PC-9 (cell line): ENCODE data around the gene PHAF1. TPM values are rescaled to one million over a fixed set of nuclear protein-coding genes. Genes with fewer than 3 reads are reported as not detected.

Experiments
- BruUV-seq: library from RNA; stranded (reverse); fragments of 400-500 nt; replicated peaks from 2 replicates; lab custom pipeline; 2021; lab: Mats Ljungman, UMichigan
- CTCF ChIA-PET: fragments of 300-600 bp; sonication (Branson Sonifier 250); formaldehyde crosslinking; loops from one replicate; lab custom pipeline; 2022; ENCODE audit warnings: antibody characterized with exemption; lab: Charles Lee
- POLR2A ChIA-PET: fragments of 300-600 bp; sonication (Branson Sonifier 250); formaldehyde crosslinking; loops from one replicate; lab custom pipeline; 2022; ENCODE audit warnings: antibody characterized with exemption; ENCODE audit not compliant: unreplicated experiment; lab: Charles Lee
- DNase-seq, 2 experiments: peaks; one replicate each; pipeline versions ENCODE4 v3.0.0 to v3.0.0-alpha.2; 2015 to 2022; ENCODE audit warnings: mixed read lengths in 1 of 2
- H2AFZ ChIP-seq: fragments of 200-600 bp; sonication (generic); 2 replicates; pipeline ENCODE4 v1.8.1; 2017; ENCODE audit warnings: antibody characterized with exemption
- H3F3A ChIP-seq: fragments of 200-600 bp; sonication (generic); 2 replicates; pipeline ENCODE4 v1.8.1; 2017; ENCODE audit warnings: antibody characterized with exemption, mild to moderate bottlenecking, low read depth; ENCODE audit not compliant: insufficient read depth
- H3K27ac ChIP-seq: fragments of 200-600 bp; sonication (generic); 2 replicates; pipeline ENCODE4 v1.6.1; 2016; ENCODE audit warnings: mixed run types
- H3K27me3 ChIP-seq: fragments of 200-600 bp; sonication (generic); 2 replicates; pipeline ENCODE4 v1.6.1; 2016; ENCODE audit warnings: low read depth, mixed run types; ENCODE audit not compliant: insufficient read depth
- H3K36me3 ChIP-seq: fragments of 200-600 bp; sonication (generic); 2 replicates; pipeline ENCODE4 v1.6.1; 2016; ENCODE audit warnings: low read depth, mixed run types
- H3K4me1 ChIP-seq: fragments of 200-600 bp; sonication (generic); replicated peaks from 2 replicates; pipeline ENCODE4 v1.6.1; 2016; ENCODE audit warnings: mixed run types; ENCODE audit not compliant: insufficient read depth
- H3K4me2 ChIP-seq: fragments of 200-600 bp; sonication (generic); 2 replicates; pipeline ENCODE4 v1.6.1; 2017; ENCODE audit warnings: mixed run types
- H3K4me3 ChIP-seq: fragments of 200-600 bp; sonication (generic); 2 replicates; pipeline ENCODE4 v1.6.1; 2016; ENCODE audit warnings: mixed run types
- H3K79me2 ChIP-seq: fragments of 200-600 bp; sonication (generic); 2 replicates; pipeline ENCODE4 v1.6.1; 2017; ENCODE audit warnings: low read depth, mixed run types
- H3K9me2 ChIP-seq: fragments of 200-600 bp; sonication (generic); 2 replicates; pipeline ENCODE4 v1.8.1; 2017; ENCODE audit warnings: mild to moderate bottlenecking; ENCODE audit not compliant: insufficient read depth
- H3K9me3 ChIP-seq: fragments of 200-600 bp; sonication (generic); 2 replicates; pipeline ENCODE4 v1.8.1; 2016; ENCODE audit warnings: low read depth; ENCODE audit not compliant: insufficient read depth
- H4K20me1 ChIP-seq: fragments of 200-600 bp; sonication (generic); 2 replicates; pipeline ENCODE4 v1.8.1; 2017; ENCODE audit not compliant: insufficient read depth
- CTCF ChIP-seq: fragments of 200-600 bp; sonication (generic); conservative IDR thresholded peaks from 2 replicates; pipeline ENCODE4 v1.6.1; 2017; ENCODE audit warnings: mixed run types, antibody characterized with exemption, mild to moderate bottlenecking, moderate library complexity
- EZH2 ChIP-seq: fragments of 200-600 bp; sonication (generic); IDR thresholded peaks from 2 replicates; pipeline ENCODE4 v1.8.0; 2017; ENCODE audit warnings: antibody characterized with exemption, low read depth
- intact Hi-C: fragments of 100-400 bp; cut with micrococcal nuclease; formaldehyde crosslinking; loops from one replicate; pipeline ENCODE4 v1.10.0; 2022; ENCODE audit not compliant: unreplicated experiment
- total RNA-seq: library from RNA; stranded (reverse); gene quantifications from 2 replicates; pipeline ENCODE4 v1.2.3, GENCODE V29; 2021

PHAF1 gene
- total RNA-seq, 1 experiment from 2014 or later, result 19.5 TPM

GRCh38 chr16:67164599-67165061 is 54.9 kb downstream of the PHAF1 start, which contains the start of gene HSF4:
TSS of gene HSF4 (plus strand) at chr16:67164745. CDS start at chr16:67164812, 67 bp downstream.
- BruUV-seq, result no TSS peak
- H3K4me3 ChIP-seq, result no peak within 1 kb of the TSS
- H4K20me1 ChIP-seq, result no peaks in the 10 kb centered on the region
- peaks cover 6% of the 10 kb centered on the region for H3K4me1 ChIP-seq
- H3K4me2 ChIP-seq, result no peak within 1 kb of the TSS
- intact Hi-C loops, result no loop called here
- H3F3A ChIP-seq, result peaks cover 6% of the 10 kb centered on the region; the same call in 1 of the 2 replicates
- no peak within 1 kb of the TSS for H3K27ac ChIP-seq
- no peaks in the 10 kb centered on the region for H3K36me3 ChIP-seq
- POLR2A ChIA-PET, result no interaction called here
- no peak for TF ChIP-seq EZH2
- no peak for TF ChIP-seq CTCF
- CTCF ChIA-PET, result no interaction called here
- H3K9me3 ChIP-seq, result no peaks in the 10 kb centered on the region
- no peaks in the 10 kb centered on the region for H3K9me2 ChIP-seq
- DNase-seq, result no peak
- no peaks in the 10 kb centered on the region for H3K27me3 ChIP-seq
- no peak within 1 kb of the TSS for H2AFZ ChIP-seq
- no peaks in the 10 kb centered on the region; the same call in 1 of the 2 replicates for H3K79me2 ChIP-seq

- TF ChIP-seq EZH2 (no peak), CTCF (no peak)
- H3K36me3 ChIP-seq, result no peaks in the 10 kb centered on the region
- peak in 1 of 2 experiments; percentile 21 for DNase-seq
- H3K4me1 ChIP-seq, result peaks cover 11% of the 10 kb centered on the region
- no peaks in the 10 kb centered on the region for H4K20me1 ChIP-seq
- no peaks in the 10 kb centered on the region for H3K9me3 ChIP-seq
- H3K4me3 ChIP-seq, result no peak overlapping the region
- ChIA-PET CTCF (interaction anchor here (0.6 kb wide), 1 partner anchor 240 kb away, joined by 5 read pairs; the partner anchor contains the start of gene RRAD), POLR2A (no interaction called here)
- H3K27me3 ChIP-seq, result no peaks in the 10 kb centered on the region
- H3K27ac ChIP-seq, result no peak overlapping the region
- H3K79me2 ChIP-seq, result no peaks in the 10 kb centered on the region; the same call in 1 of the 2 replicates
- H2AFZ ChIP-seq, result no peak overlapping the region
- BruUV-seq, result no TSS peak
- no peak overlapping the region for H3K4me2 ChIP-seq
- intact Hi-C loops, result no loop called here
- no peaks in the 10 kb centered on the region for H3K9me2 ChIP-seq
- peaks cover 12% of the 10 kb centered on the region; the same call in 1 of the 2 replicates for H3F3A ChIP-seq
Observed at GRCh38 chr16:67165121-67166078, 55.7 kb downstream of the PHAF1 start.

- H3K4me3 ChIP-seq, result no peak overlapping the region
- ChIA-PET POLR2A (no interaction called here), CTCF (interaction anchor here (0.6 kb wide), 1 partner anchor 241 kb away, joined by 5 read pairs; the partner anchor contains the start of gene RRAD)
- H2AFZ ChIP-seq, result no peak overlapping the region
- H3K4me2 ChIP-seq, result no peak overlapping the region
- peaks cover 2% of the 10 kb centered on the region; the same call in 1 of the 2 replicates for H3K79me2 ChIP-seq
- no TSS peak for BruUV-seq
- H4K20me1 ChIP-seq, result no peaks in the 10 kb centered on the region
- H3K27ac ChIP-seq, result no peak overlapping the region
- TF ChIP-seq EZH2 (no peak), CTCF (no peak)
- H3K9me2 ChIP-seq, result no peaks in the 10 kb centered on the region
- no peak for DNase-seq
- no peaks in the 10 kb centered on the region for H3K27me3 ChIP-seq
- intact Hi-C loops, result no loop called here
- H3K36me3 ChIP-seq, result no peaks in the 10 kb centered on the region
- H3K4me1 ChIP-seq, result peaks cover 16% of the 10 kb centered on the region
- no peaks in the 10 kb centered on the region for H3K9me3 ChIP-seq
- H3F3A ChIP-seq, result peaks cover 17% of the 10 kb centered on the region
Observed at GRCh38 chr16:67166110-67166547, 56.4 kb downstream of the PHAF1 start.
